ENCODE results near the gene C1QTNF8. TPM values are rescaled to one million over a fixed set of nuclear protein-coding genes. Genes with fewer than 3 reads are reported as not detected.

C1QTNF8 gene
- total and polyA plus RNA-seq, 4 experiments from 2014 or later, result not detected

DNA sequence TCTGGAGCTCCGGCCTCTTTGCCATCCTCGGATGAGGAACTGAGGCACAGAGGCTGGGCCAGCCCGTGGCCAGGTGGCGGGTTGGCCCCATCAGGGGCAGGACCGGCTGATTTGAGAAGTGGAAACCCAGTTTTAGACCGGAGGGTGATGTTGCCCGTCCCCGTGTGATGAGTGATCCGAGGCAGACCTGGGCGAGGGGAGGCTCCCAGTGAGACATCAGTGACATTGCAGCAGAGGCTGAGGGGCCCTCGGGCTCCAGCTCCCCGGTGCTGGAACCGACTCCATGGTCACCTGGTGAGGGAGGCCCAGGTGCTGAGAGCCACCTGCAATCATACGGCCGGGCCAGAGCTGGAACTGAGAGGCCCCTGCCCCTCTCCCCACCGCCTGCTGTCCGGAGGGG is 30.0 kb upstream of the C1QTNF8 start:
- DNase-seq, result no peak
- ChIA-PET POLR2A (ENCODE audit: partially characterized antibody) (no interaction called here), CTCF (ENCODE audit: partially characterized antibody) (no interaction called here)
- Histone ChIP-seq H3K27me3 (ENCODE audit: insufficient read depth, low read length) (no peaks in the 10 kb centered on the region), H3K4me1 (ENCODE audit: insufficient read depth, low read length) (no peaks in the 10 kb centered on the region), H3K27ac (ENCODE audit: low read depth, low read length) (no peak overlapping the region), H3K4me3 (ENCODE audit: low read length in 2 of 2) (no peak overlapping the region), H3K36me3 (ENCODE audit: insufficient read depth, low read length) (no peaks in the 10 kb centered on the region), H3K9me3 (ENCODE audit: control insufficient read depth in 1 of 2, low read length in 2 of 2) (no peaks in the 10 kb centered on the region)
- intact Hi-C loops (cut with micrococcal nuclease), result no loop called here
- no peaks in the 10 kb centered on the region for H3K36me3 Mint-ChIP-seq
- H3K9me3 Mint-ChIP-seq, result no peaks in the 10 kb centered on the region
- H3K4me3 Mint-ChIP-seq, result no peak overlapping the region
- H3K27me3 Mint-ChIP-seq, result no peaks in the 10 kb centered on the region
- no peak overlapping the region for H3K27ac Mint-ChIP-seq
- H3K4me1 Mint-ChIP-seq, result no peaks in the 10 kb centered on the region

DNA sequence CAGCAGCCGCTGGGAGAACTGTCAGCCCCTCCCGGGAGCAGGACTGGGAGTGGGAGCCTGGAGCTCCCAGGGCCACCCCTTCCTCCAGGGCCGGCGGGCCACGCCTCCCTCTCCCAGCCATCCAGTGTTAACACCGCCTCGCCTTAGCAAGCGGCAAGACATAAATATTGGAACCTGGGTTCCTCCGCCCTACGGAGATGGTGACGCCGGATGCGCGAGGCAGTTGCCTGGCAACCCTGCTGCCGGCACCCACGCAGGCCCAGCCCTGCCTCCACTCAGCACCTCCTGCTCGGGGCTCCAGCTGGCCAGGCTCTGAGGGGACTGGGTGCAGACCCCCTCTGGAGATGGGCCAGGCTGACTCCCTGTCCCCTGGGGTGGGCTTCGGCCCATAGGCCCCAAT is 29.4 kb upstream of the C1QTNF8 start:
- Histone ChIP-seq H3K4me3 (ENCODE audit: low read length in 2 of 2) (no peak overlapping the region), H3K27ac (ENCODE audit: low read depth, low read length) (no peak overlapping the region), H3K27me3 (ENCODE audit: insufficient read depth, low read length) (no peaks in the 10 kb centered on the region), H3K9me3 (ENCODE audit: control insufficient read depth in 1 of 2, low read length in 2 of 2) (no peaks in the 10 kb centered on the region), H3K4me1 (ENCODE audit: insufficient read depth, low read length) (no peaks in the 10 kb centered on the region), H3K36me3 (ENCODE audit: insufficient read depth, low read length) (no peaks in the 10 kb centered on the region)
- Mint-ChIP-seq H3K27ac (no peak overlapping the region), H3K36me3 (no peaks in the 10 kb centered on the region), H3K4me3 (no peak overlapping the region), H3K9me3 (no peaks in the 10 kb centered on the region), H3K4me1 (no peaks in the 10 kb centered on the region), H3K27me3 (no peaks in the 10 kb centered on the region)
- ChIA-PET POLR2A (ENCODE audit: partially characterized antibody) (no interaction called here), CTCF (ENCODE audit: partially characterized antibody) (no interaction called here)
- intact Hi-C loops (cut with micrococcal nuclease), result no loop called here
- DNase-seq, result peak in 2 of 5 donors; percentile 17 to 23

DNA sequence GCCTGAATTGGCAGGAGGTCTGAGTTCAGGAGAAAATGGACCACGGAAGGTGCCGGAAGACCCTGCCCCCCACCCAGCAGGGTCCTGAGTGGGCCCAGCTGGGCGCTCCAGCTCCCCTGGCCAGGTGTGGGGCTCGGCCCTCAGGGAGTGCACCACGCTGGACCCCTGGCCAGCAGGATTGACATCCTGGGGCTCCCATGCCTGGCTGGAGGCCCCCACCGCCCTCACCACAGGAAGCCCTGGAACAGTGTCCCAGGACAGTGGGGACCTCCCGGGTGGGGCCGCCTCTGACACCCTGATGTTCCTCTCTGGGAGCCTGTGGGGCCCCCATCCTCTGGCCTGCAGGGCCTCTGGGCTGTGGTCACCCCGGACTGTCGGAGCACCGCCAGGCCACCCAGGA is 28.8 kb upstream of the C1QTNF8 start:
- Mint-ChIP-seq H3K27ac (no peak overlapping the region), H3K4me1 (no peaks in the 10 kb centered on the region), H3K4me3 (no peak overlapping the region), H3K9me3 (no peaks in the 10 kb centered on the region), H3K36me3 (no peaks in the 10 kb centered on the region), H3K27me3 (no peaks in the 10 kb centered on the region)
- intact Hi-C loops (cut with micrococcal nuclease), result no loop called here
- no peak for DNase-seq
- Histone ChIP-seq H3K9me3 (ENCODE audit: control insufficient read depth in 1 of 2, low read length in 2 of 2) (no peaks in the 10 kb centered on the region), H3K27ac (ENCODE audit: low read depth, low read length) (no peak overlapping the region), H3K4me1 (ENCODE audit: insufficient read depth, low read length) (no peaks in the 10 kb centered on the region), H3K4me3 (ENCODE audit: low read length in 2 of 2) (no peak overlapping the region), H3K36me3 (ENCODE audit: insufficient read depth, low read length) (no peaks in the 10 kb centered on the region), H3K27me3 (ENCODE audit: insufficient read depth, low read length) (no peaks in the 10 kb centered on the region)
- ChIA-PET POLR2A (ENCODE audit: partially characterized antibody) (no interaction called here), CTCF (ENCODE audit: partially characterized antibody) (no interaction called here)

DNA sequence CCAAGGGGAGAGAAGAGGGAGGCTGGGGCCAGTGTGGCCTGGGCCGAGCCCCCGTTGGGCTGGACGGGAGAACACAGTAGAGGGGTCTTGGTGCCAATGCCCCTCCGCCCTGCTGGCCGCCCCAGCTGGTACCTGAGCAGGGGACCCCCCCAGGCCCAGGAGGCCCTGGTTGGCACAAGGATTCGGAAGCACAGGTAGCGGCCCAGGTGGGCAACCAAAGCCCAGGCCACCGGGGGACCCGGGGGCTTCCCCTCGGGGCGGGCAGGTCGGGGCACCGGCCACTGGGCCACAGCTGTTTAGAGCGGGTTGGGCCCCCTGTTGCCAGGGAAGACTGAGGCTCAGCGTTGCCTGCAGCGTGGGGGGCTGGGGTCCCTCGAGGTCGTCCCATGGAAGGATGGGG is 28.2 kb upstream of the C1QTNF8 start:
- POLR2A ChIA-PET (ENCODE audit: partially characterized antibody), result no interaction called here
- H3K36me3 Mint-ChIP-seq, result no peaks in the 10 kb centered on the region
- H3K27me3 ChIP-seq (ENCODE audit: insufficient read depth, low read length), result no peaks in the 10 kb centered on the region
- H3K4me1 ChIP-seq (ENCODE audit: insufficient read depth, low read length), result no peaks in the 10 kb centered on the region
- intact Hi-C loops (cut with micrococcal nuclease), result no loop called here
- no peaks in the 10 kb centered on the region for H3K9me3 Mint-ChIP-seq
- no peaks in the 10 kb centered on the region for H3K4me1 Mint-ChIP-seq
- no peaks in the 10 kb centered on the region for H3K36me3 ChIP-seq (ENCODE audit: insufficient read depth, low read length)
- H3K4me3 ChIP-seq (ENCODE audit: low read length in 2 of 2), result no peak overlapping the region
- no peak overlapping the region for H3K27ac ChIP-seq (ENCODE audit: low read depth, low read length)
- H3K27me3 Mint-ChIP-seq, result no peaks in the 10 kb centered on the region
- H3K4me3 Mint-ChIP-seq, result no peak overlapping the region
- H3K27ac Mint-ChIP-seq, result no peak overlapping the region
- no peak for DNase-seq
- H3K9me3 ChIP-seq (ENCODE audit: control insufficient read depth in 1 of 2, low read length in 2 of 2), result no peaks in the 10 kb centered on the region
- CTCF ChIA-PET (ENCODE audit: partially characterized antibody), result no interaction called here

DNA sequence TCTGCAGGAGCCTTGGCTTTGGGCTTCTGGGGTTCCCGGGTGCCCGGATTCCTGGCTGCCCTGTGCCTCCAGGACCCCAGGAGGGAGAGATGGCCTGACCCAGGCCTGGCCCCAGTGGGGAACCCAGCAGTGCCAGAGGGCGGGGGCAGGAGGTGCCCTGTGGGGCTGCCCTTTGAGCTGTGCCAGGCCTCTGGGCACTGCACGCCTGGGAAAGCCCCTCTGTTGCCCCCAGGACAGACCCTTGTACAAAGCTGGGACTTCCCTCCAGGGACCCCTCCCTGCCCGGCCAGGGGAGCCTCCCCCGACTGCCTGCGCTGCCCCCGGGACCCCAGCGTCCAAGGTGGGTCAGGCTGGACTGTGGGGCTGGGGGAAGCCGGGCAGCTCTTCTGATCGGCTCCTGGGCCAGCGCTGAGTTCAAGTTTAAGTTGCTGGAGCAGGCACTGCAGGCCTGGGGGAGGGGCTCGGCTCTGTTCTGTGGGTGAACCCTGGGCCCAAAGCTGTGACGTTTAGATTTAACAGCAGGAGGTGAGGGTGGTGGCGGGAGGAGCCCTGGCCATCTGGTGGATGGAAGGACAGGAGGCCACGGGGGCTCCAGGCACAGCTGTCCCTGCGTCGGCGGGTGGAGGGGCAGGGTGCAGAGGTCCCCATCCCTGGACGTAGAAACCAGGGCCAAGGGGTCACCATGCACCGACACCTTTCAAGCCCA is 27.6 kb upstream of the C1QTNF8 start:
- Histone ChIP-seq H3K4me1 (ENCODE audit: insufficient read depth, low read length) (no peaks in the 10 kb centered on the region), H3K27me3 (ENCODE audit: insufficient read depth, low read length) (no peaks in the 10 kb centered on the region), H3K36me3 (ENCODE audit: insufficient read depth, low read length) (no peaks in the 10 kb centered on the region), H3K4me3 (ENCODE audit: low read length in 2 of 2) (no peak overlapping the region), H3K9me3 (ENCODE audit: control insufficient read depth in 1 of 2, low read length in 2 of 2) (no peaks in the 10 kb centered on the region), H3K27ac (ENCODE audit: low read depth, low read length) (no peak overlapping the region)
- no peak for DNase-seq
- Mint-ChIP-seq H3K36me3 (no peaks in the 10 kb centered on the region), H3K27me3 (no peaks in the 10 kb centered on the region), H3K27ac (no peak overlapping the region), H3K9me3 (no peaks in the 10 kb centered on the region), H3K4me1 (no peaks in the 10 kb centered on the region), H3K4me3 (no peak overlapping the region)
- intact Hi-C loops (cut with micrococcal nuclease), result no loop called here
- ChIA-PET CTCF (ENCODE audit: partially characterized antibody) (no interaction called here), POLR2A (ENCODE audit: partially characterized antibody) (no interaction called here)

DNA sequence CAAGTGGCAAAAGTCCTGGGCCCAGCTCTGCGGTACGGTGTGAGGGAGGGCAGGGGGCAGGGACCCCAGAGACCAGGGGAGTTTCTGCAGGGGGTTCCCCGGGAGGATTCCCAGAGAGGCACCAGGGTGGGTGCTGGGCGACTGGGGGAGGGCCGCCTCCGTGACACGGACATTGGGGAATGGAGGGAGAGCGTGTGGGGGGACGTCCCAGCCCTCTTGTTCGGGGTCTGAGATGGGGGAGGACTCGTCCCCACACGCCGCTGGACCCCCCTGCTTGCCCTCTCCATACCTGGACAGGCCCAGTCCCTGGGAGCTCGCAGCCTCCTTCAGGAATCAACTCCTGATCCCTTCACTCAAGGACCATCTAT is 26.3 kb upstream of the C1QTNF8 start:
- Mint-ChIP-seq H3K9me3 (no peaks in the 10 kb centered on the region), H3K36me3 (no peaks in the 10 kb centered on the region), H3K4me3 (no peak overlapping the region), H3K27me3 (no peaks in the 10 kb centered on the region), H3K27ac (no peak overlapping the region), H3K4me1 (no peaks in the 10 kb centered on the region)
- no peak overlapping the region for H3K27ac ChIP-seq (ENCODE audit: low read depth, low read length)
- H3K4me3 ChIP-seq (ENCODE audit: low read length in 2 of 2), result no peak overlapping the region
- no peaks in the 10 kb centered on the region for H3K27me3 ChIP-seq (ENCODE audit: insufficient read depth, low read length)
- H3K36me3 ChIP-seq (ENCODE audit: insufficient read depth, low read length), result no peaks in the 10 kb centered on the region
- ChIA-PET POLR2A (ENCODE audit: partially characterized antibody) (no interaction called here), CTCF (ENCODE audit: partially characterized antibody) (no interaction called here)
- H3K4me1 ChIP-seq (ENCODE audit: insufficient read depth, low read length), result no peaks in the 10 kb centered on the region
- no peak for DNase-seq
- intact Hi-C loops (cut with micrococcal nuclease), result no loop called here
- no peaks in the 10 kb centered on the region for H3K9me3 ChIP-seq (ENCODE audit: control insufficient read depth in 1 of 2, low read length in 2 of 2)

DNA sequence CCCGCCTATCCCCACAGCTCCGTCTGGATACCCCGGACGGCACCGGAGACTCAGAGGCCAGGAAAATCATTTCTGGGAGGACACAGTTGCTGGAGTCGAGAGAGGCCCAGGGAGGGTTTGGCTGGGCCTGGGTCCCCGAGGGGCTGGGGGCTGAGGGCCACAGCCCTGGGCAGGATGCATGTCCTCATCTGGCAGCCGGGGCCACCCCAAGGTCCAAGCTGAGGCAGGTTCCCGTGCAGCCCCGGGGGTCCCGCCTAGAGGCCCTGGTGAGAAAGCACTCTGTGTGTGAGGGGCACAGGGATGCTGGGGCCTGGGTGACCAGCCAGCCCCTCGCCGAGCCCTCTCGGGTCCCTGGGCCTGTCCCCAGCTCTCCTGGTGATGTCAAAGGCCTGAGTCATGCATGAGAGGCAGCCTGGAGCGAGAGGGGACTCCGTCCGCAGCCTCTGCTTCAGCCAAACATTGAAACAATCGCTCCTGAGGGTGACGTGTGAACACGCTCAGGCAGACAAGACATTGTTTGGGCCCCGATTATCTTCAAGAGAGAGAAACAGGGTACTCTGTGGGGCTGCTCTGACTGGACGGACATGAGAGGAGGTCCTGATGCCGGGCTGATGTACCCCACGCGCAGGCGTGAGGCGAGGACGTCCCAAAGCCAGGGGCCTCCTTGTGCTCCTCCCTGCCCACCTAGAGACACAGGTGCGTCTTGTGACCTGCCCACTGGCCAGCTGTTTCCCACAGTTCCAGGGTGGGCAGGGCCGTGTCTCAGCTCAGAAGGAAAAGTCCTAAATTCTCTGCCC is 25.8 kb upstream of the C1QTNF8 start:
- H3K36me3 ChIP-seq (ENCODE audit: insufficient read depth, low read length), result no peaks in the 10 kb centered on the region
- no peaks in the 10 kb centered on the region for H3K9me3 Mint-ChIP-seq
- H3K27ac ChIP-seq (ENCODE audit: low read depth, low read length), result no peak overlapping the region
- no peaks in the 10 kb centered on the region for H3K9me3 ChIP-seq (ENCODE audit: control insufficient read depth in 1 of 2, low read length in 2 of 2)
- DNase-seq, result no peak
- no peaks in the 10 kb centered on the region for H3K27me3 ChIP-seq (ENCODE audit: insufficient read depth, low read length)
- CTCF ChIA-PET (ENCODE audit: partially characterized antibody), result no interaction called here
- no peak overlapping the region for H3K4me3 Mint-ChIP-seq
- no peaks in the 10 kb centered on the region for H3K36me3 Mint-ChIP-seq
- H3K27me3 Mint-ChIP-seq, result no peaks in the 10 kb centered on the region
- no peaks in the 10 kb centered on the region for H3K4me1 ChIP-seq (ENCODE audit: insufficient read depth, low read length)
- H3K4me3 ChIP-seq (ENCODE audit: low read length in 2 of 2), result no peak overlapping the region
- no peak overlapping the region for H3K27ac Mint-ChIP-seq
- intact Hi-C loops (cut with micrococcal nuclease), result no loop called here
- POLR2A ChIA-PET (ENCODE audit: partially characterized antibody), result no interaction called here
- H3K4me1 Mint-ChIP-seq, result no peaks in the 10 kb centered on the region
